Measurements from ENCODE around the gene PHF20.

- TF ChIP-seq CTCF (IDR thresholded peaks at IDR 0.05), result no peak
- no peak for TF ChIP-seq EP300 (IDR thresholded peaks at IDR 0.05)
Measured at GRCh38 chr20:35801865-35802264, 30.1 kb downstream of the PHF20 start.

All from ovary (tissue), 3 donors.